Tibial artery (tissue), 4 donors: Measurements from ENCODE around the gene PHLDB1.
"Not testable (repeated sequence)": the region's sequence is repeated elsewhere in the genome, so short reads cannot be mapped to it uniquely, and the experiment has no call there.

ENCODE experiments used
- DNase-seq, 2 donors: peaks; one replicate each; pipeline ENCODE4 v3.0.0-alpha.2; 2019
- H3K27ac ChIP-seq, 2 donors: fragments of 200-600 bp; sonication (generic) in 1 of 2; 1 replicate in 1 of 2; 2 replicates in 1 of 2; pipeline ENCODE4 v1.5.1; 2018 to 2019; ENCODE audit warnings: mild to moderate bottlenecking in 1 of 2
- H3K27me3 ChIP-seq, 2 donors: fragments of 200-600 bp; sonication (generic) in 1 of 2; one replicate each; pipeline versions ENCODE4 v1.5.1 to v1.6.0; 2016 to 2019
- H3K36me3 ChIP-seq, 3 donors: fragments of 200-600 bp; sonication (generic) in 2 of 3; one replicate each; pipeline ENCODE4 v1.5.1; 2016 to 2019; ENCODE audit warnings: mild to moderate bottlenecking in 2 of 3
- H3K4me1 ChIP-seq, 4 donors: fragments of 200-600 bp; sonication (generic) in 2 of 4; 1 replicate in 3 of 4; 2 replicates in 1 of 4; pipeline ENCODE4 v1.5.1; 2016 to 2019
- H3K4me3 ChIP-seq, 2 donors: fragments of 200-600 bp; sonication (generic) in 1 of 2; 1 replicate in 1 of 2; 2 replicates in 1 of 2; pipeline ENCODE4 v1.5.1; 2018 to 2019; ENCODE audit warnings: mild to moderate bottlenecking in 2 of 2
- H3K9me3 ChIP-seq, 3 donors: fragments of 200-600 bp; sonication (generic) in 1 of 3; one replicate each; pipeline ENCODE4 v1.5.1; 2016 to 2019
- CTCF ChIP-seq, 2 experiments: fragments of 200-600 bp in 1 of 2; fragments of 450-650 bp in 1 of 2; IDR thresholded peaks; one replicate each; pipeline ENCODE4 v1.5.1; 2017 to 2019; ENCODE audit warnings: antibody characterized with exemption in 2 of 2, mild to moderate bottlenecking in 1 of 2, moderate library complexity in 1 of 2
- intact Hi-C: fragments of 100-400 bp; cut with DNase I; formaldehyde crosslinking; loops from one replicate; pipeline ENCODE4 v1.15.0; 2023; ENCODE audit warnings: low total_unique reads

The PHLDB1 gene

DNA sequence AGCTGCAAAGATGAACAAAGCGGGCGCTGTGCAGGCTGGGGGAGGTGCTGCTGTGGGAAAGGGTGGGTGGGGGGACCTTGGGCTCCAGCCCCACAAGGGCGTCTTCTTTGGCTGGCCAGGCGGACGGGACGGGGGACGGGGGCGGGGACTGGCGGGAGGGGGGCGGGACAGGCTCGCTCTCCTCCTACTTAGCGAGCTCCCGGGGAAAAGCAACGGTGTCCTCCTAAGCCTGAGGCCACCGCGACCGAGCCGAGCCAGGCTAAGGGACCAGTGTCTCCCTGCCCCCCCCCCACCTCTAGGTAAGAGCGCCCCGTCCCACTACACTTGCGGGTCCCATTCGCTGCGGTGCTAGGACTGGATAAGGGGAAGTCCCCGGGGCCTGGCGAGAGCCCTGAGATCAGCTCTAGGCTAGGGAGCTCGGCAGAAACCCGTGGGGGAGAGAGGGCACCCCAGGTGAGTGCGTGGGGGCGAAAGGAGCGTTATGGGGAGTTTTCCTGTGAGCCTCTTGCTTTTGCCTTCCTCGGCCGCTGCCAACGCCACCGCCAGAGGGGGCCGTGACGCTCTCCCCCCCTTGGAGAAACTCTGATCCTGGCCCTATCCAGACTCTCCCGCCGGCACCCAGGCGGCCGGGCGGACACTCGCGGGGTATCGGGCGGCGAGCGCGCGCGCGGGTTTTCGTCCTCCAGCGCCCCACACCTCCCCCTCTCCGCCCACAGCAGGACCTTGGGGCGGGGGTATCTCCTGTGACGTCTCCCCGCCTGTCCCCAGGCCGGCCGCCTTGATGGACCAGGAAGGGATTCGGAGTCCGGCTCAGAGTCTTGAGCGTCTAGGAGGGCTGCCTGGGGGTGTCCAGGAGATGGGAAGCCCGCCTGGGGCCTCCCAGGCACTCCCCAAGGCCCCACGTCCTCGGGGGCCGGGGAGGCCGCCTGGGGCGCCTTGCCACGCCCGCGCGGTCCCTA lies at the start of gene PHLDB1:
TSS of gene PHLDB1 (plus strand) at position 215 of the 959 bp plus-strand sequence. CDS start 6,222 bp downstream, outside the sequence.
- DNase-seq = peak; percentile 73 to 86
- H3K27ac ChIP-seq = peak within 1 kb of the TSS; percentile 93
- peaks cover 0 to 70% (median 57%) of the 10 kb centered on the region in 4 donors for H3K4me1 ChIP-seq
- no peaks in the 10 kb centered on the region for H3K27me3 ChIP-seq
- TF ChIP-seq CTCF (IDR thresholded peaks at IDR 0.05) = peak; percentile 48 to 52
- H3K36me3 ChIP-seq = peaks cover 0 to 7% (median 6%) of the 10 kb centered on the region in 3 donors
- H3K9me3 ChIP-seq = no peaks in the 10 kb centered on the region
- peak within 1 kb of the TSS; percentile 70 to 85 for H3K4me3 ChIP-seq
- intact Hi-C loops = loop anchor here (5.0 kb wide), 1 partner anchor 35 kb away; the partner anchor contains the start of gene ARCN1

DNA sequence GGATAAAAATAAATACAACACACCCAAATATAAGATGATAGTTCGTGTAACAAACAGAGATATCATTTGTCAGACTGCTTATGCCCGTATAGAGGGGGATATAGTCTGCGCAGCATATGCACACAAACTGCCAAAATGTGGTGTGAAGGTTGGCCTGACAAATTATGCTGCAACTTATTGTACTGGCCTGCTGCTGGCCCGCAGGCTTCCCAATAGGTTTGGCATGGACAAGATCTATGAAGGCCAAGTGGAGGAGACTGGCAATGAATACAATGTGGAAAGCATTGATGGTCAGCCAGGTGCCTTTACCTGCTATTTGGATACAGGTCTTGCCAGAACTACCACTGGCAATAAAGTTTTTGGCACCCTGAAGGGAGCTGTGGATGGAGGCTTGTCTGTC lies 46.6 kb upstream of the PHLDB1 start:
- peaks cover 20 to 38% (median 37%) of the 10 kb centered on the region in 3 donors for H3K36me3 ChIP-seq
- intact Hi-C loops = no loop called here
- peak in 1 of 2 donors; percentile 27 for DNase-seq

GRCh38 chr11:118565051-118565450 lies 42.4 kb upstream of the PHLDB1 start:
- Histone ChIP-seq H3K36me3 (no peaks in the 10 kb centered on the region), H3K27ac (peak overlapping the region; percentile 87 to 89), H3K9me3 (no peaks in the 10 kb centered on the region), H3K4me3 (peak overlapping the region; percentile 56 to 67), H3K27me3 (no peaks in the 10 kb centered on the region), H3K4me1 (peaks cover 0 to 11% (median 6%) of the 10 kb centered on the region in 4 donors)
- DNase-seq = peak; percentile 66 to 78
- no peak for TF ChIP-seq CTCF (IDR thresholded peaks at IDR 0.05)
- intact Hi-C loops = no loop called here

More for the DNA sequence above, 46.6 kb upstream of the PHLDB1 start:
- Histone ChIP-seq H3K9me3 (no peaks in the 10 kb centered on the region), H3K27ac (no peak overlapping the region), H3K4me3 (no peak overlapping the region), H3K4me1 (peaks cover 0 to 11% (median 6%) of the 10 kb centered on the region in 4 donors), H3K27me3 (no peaks in the 10 kb centered on the region)
- TF ChIP-seq CTCF (IDR thresholded peaks at IDR 0.05) = no peak

- Histone ChIP-seq H3K9me3 (no peaks in the 10 kb centered on the region), H3K36me3 (no peaks in the 10 kb centered on the region), H3K27me3 (no peaks in the 10 kb centered on the region), H3K4me1 (peaks cover 0 to 26% (median 16%) of the 10 kb centered on the region in 4 donors), H3K27ac (no peak overlapping the region), H3K4me3 (no peak overlapping the region)
- no peak for TF ChIP-seq CTCF (IDR thresholded peaks at IDR 0.05)
- intact Hi-C loops = loop anchor here (5.0 kb wide), 1 partner anchor 38 kb away; the partner anchor contains the start of gene PHLDB1
- DNase-seq = no peak
Observed at GRCh38 chr11:118569670-118570069, 37.7 kb upstream of the PHLDB1 start.

DNA sequence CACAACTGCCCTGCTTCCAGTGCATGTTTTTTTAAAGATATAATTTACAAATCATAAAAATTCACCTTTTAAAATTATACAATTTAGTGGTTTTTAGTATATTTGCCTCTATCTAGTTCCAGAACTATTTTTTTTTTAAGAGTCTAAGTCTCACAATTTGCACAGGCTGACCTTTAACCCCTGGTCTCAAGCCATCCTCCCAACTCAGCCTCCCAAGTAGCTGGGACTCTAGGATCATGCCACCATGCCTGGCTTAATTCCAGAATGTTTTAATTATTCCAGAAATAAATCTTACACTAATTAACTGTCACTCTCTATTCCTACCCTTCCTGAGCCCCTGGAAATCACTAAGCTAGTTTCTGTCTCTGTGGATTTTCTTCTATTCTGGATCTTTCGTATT lies 36.6 kb upstream of the PHLDB1 start:
- no peak overlapping the region for H3K4me3 ChIP-seq
- no peak for TF ChIP-seq CTCF (IDR thresholded peaks at IDR 0.05)

DNA sequence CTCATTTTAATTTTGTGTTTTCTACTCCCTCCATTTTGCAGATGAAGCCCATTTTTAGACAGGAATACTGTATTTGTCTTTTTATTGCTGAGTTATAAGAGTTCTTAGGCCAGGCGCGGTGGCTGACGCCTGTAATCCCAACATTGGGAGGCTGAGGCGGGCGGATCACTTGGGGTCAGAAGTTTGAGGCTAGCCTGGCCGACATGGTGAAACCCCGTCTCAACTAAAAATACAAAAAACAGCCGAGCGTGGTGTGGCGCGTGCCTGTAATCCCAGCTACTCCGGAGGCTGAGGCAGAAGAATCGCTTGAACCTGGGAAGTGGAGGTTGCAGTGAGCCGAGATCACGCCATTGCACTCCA lies 35.7 kb upstream of the PHLDB1 start:
- H3K9me3 ChIP-seq, H3K36me3 ChIP-seq, H3K27me3 ChIP-seq: not testable (repeated sequence)
- intact Hi-C loops = loop anchor here (5.0 kb wide), 1 partner anchor 36 kb away; the partner anchor contains the start of gene PHLDB1
- DNase-seq = peak; percentile 35 to 71
- peak overlapping the region; percentile 99 for H3K27ac ChIP-seq
- peaks cover 0 to 39% (median 16%) of the 10 kb centered on the region in 4 donors for H3K4me1 ChIP-seq
- peak overlapping the region; percentile 98 for H3K4me3 ChIP-seq

More for the DNA sequence above, 36.6 kb upstream of the PHLDB1 start:
- peaks cover 0 to 32% (median 15%) of the 10 kb centered on the region in 4 donors for H3K4me1 ChIP-seq
- no peaks in the 10 kb centered on the region for H3K36me3 ChIP-seq
- intact Hi-C loops = loop anchor here (5.0 kb wide), 1 partner anchor 37 kb away; the partner anchor contains the start of gene PHLDB1
- no peaks in the 10 kb centered on the region for H3K27me3 ChIP-seq
- H3K9me3 ChIP-seq = no peaks in the 10 kb centered on the region
- peak overlapping the region; percentile 99 for H3K27ac ChIP-seq
- no peak for DNase-seq
